IMR-90 (cell line): ENCODE measurements around the gene PRCD. TPM values are rescaled to one million over a fixed set of nuclear protein-coding genes. Genes with fewer than 3 reads are reported as not detected.

ENCODE experiments used
- ATAC-seq: fragments of 200-7000 bp; cut with Tn5 transposase; 2 replicates; pipeline ENCODE4 v1.9.1; 2020; ENCODE audit warnings: low read depth, mild to moderate bottlenecking, moderate library complexity
- BruUV-seq: library from RNA; stranded (reverse); fragments of 400-500 nt; replicated peaks from 2 replicates; lab custom pipeline; 2021; lab: Mats Ljungman, UMichigan
- CTCF ChIA-PET: fragments of 300-600 bp; formaldehyde crosslinking; extraction: SDS; loops from one replicate; lab custom pipeline; 2021; ENCODE audit warnings: antibody characterized with exemption; lab: Yijun Ruan, JAX
- POLR2A ChIA-PET: fragments of 300-600 bp; sonication (Branson Sonifier 250); formaldehyde crosslinking; loops from one replicate; lab custom pipeline; 2022; ENCODE audit warnings: antibody characterized with exemption; ENCODE audit not compliant: unreplicated experiment; lab: Charles Lee
- DNase-seq: peaks from one replicate; pipeline ENCODE4 v3.0.0; 2013
- H2AFZ ChIP-seq: replicated peaks from 2 replicates; pipeline ENCODE3; 2013; ENCODE audit warnings: low read length, mild to moderate bottlenecking; ENCODE audit not compliant: poor library complexity
- H2AK5ac ChIP-seq: 2 replicates; pipeline ENCODE4 v1.6.1; 2013; ENCODE audit warnings: low read depth, low read length, inconsistent platforms
- H2AK9ac ChIP-seq: replicated peaks from 2 replicates; pipeline ENCODE3; 2013; ENCODE audit warnings: mild to moderate bottlenecking, low read depth, low read length, moderate library complexity; ENCODE audit not compliant: poor library complexity
- H2BK120ac ChIP-seq: 2 replicates; pipeline ENCODE4 v1.6.1; 2013; ENCODE audit warnings: low read depth, low read length, inconsistent platforms
- H2BK15ac ChIP-seq: 3 replicates; pipeline ENCODE4 v1.6.1; 2013; ENCODE audit warnings: low read depth, low read length, inconsistent platforms
- H2BK20ac ChIP-seq: 2 replicates; pipeline ENCODE4 v1.6.1; 2013; ENCODE audit warnings: low read depth, mild to moderate bottlenecking, inconsistent platforms, low read length, moderate library complexity
- H2BK5ac ChIP-seq: 2 replicates; pipeline ENCODE4 v1.6.1; 2013; ENCODE audit warnings: mild to moderate bottlenecking, low read depth, low read length, inconsistent platforms; ENCODE audit not compliant: poor library complexity, severe bottlenecking
- H3K14ac ChIP-seq: replicated peaks from 2 replicates; pipeline ENCODE4 v1.6.1; 2013; ENCODE audit warnings: low read depth, low read length, inconsistent platforms
- H3K18ac ChIP-seq: 2 replicates; pipeline ENCODE4 v1.6.1; 2013; ENCODE audit warnings: low read depth, low read length, control low read depth
- H3K23ac ChIP-seq: 2 replicates; pipeline ENCODE4 v1.6.1; 2013; ENCODE audit warnings: low read depth, low read length, inconsistent platforms
- H3K27ac ChIP-seq: 2 replicates; pipeline ENCODE4 v1.5.1; 2013; ENCODE audit warnings: mild to moderate bottlenecking, control low read depth, low read length; ENCODE audit not compliant: insufficient read depth
- H3K27me3 ChIP-seq: 2 replicates; pipeline ENCODE4 v1.6.1; 2013; ENCODE audit warnings: low read length; ENCODE audit not compliant: control insufficient read depth, insufficient read depth
- H3K36me3 ChIP-seq: 2 replicates; pipeline ENCODE4 v1.6.1; 2013; ENCODE audit warnings: low read length, mixed read lengths; ENCODE audit not compliant: control insufficient read depth, insufficient read depth
- H3K4ac ChIP-seq: 2 replicates; pipeline ENCODE4 v1.6.1; 2013; ENCODE audit warnings: low read depth, low read length, inconsistent platforms
- H3K4me1 ChIP-seq: 2 replicates; pipeline ENCODE4 v1.6.1; 2013; ENCODE audit warnings: low read length, mixed read lengths; ENCODE audit not compliant: control insufficient read depth, insufficient read depth
- H3K4me2 ChIP-seq: 2 replicates; pipeline ENCODE4 v1.6.1; 2013; ENCODE audit warnings: low read depth, mild to moderate bottlenecking, control low read depth, low read length, moderate library complexity
- H3K4me3 ChIP-seq: 2 replicates; pipeline ENCODE4 v1.5.1; 2013; ENCODE audit warnings: low read depth, mild to moderate bottlenecking, control low read depth, low read length, moderate library complexity; ENCODE audit not compliant: insufficient read depth
- H3K56ac ChIP-seq: 2 replicates; pipeline ENCODE4 v1.6.1; 2013; ENCODE audit warnings: low read length, inconsistent platforms; ENCODE audit not compliant: insufficient read depth; ENCODE audit errors: extremely low read depth
- H3K79me1 ChIP-seq, 2 experiments: 2 replicates each; pipeline ENCODE4 v1.6.1; 2013; ENCODE audit warnings: low read length in 2 of 2, inconsistent platforms in 1 of 2, low read depth in 1 of 2
- H3K9ac ChIP-seq: 2 replicates; pipeline ENCODE4 v1.6.1; 2013; ENCODE audit warnings: low read depth, low read length, control low read depth
- H3K9me1 ChIP-seq: 2 replicates; pipeline ENCODE4 v1.6.1; 2013; ENCODE audit warnings: low read length, inconsistent platforms; ENCODE audit not compliant: insufficient read depth
- H3K9me3 ChIP-seq: 2 replicates; pipeline ENCODE4 v1.6.1; 2013; ENCODE audit warnings: low read length; ENCODE audit not compliant: control insufficient read depth, insufficient read depth
- H4K20me1 ChIP-seq: 2 replicates; pipeline ENCODE4 v1.6.1; 2013; ENCODE audit warnings: low read length, inconsistent platforms; ENCODE audit not compliant: insufficient read depth
- H4K5ac ChIP-seq: 2 replicates; pipeline ENCODE4 v1.6.1; 2013; ENCODE audit warnings: mild to moderate bottlenecking, low read depth, low read length, control low read depth
- H4K8ac ChIP-seq, 2 experiments: 2 replicates each; pipeline ENCODE4 v1.6.1; 2013; ENCODE audit warnings: low read depth in 2 of 2, low read length in 2 of 2, control low read depth in 1 of 2, inconsistent platforms in 1 of 2
- H4K91ac ChIP-seq: 2 replicates; pipeline ENCODE4 v1.6.1; 2013; ENCODE audit warnings: low read depth, low read length, inconsistent platforms; ENCODE audit not compliant: insufficient read depth
- CEBPB ChIP-seq: IDR thresholded peaks from 2 replicates; pipeline ENCODE4 v1.6.1; 2012; ENCODE audit warnings: low read depth, low read length, improper control_type of control experiment
- NFE2L2 ChIP-seq: fragments of 150-350 bp; IDR thresholded peaks from 2 replicates; pipeline ENCODE4 v1.6.1; 2016; ENCODE audit warnings: low read depth, mild to moderate bottlenecking, low read length
- POLR2A ChIP-seq: IDR thresholded peaks from 2 replicates; pipeline ENCODE4 v1.6.1; 2012; ENCODE audit warnings: mild to moderate bottlenecking, low read depth, low read length
- RAD21 ChIP-seq: IDR thresholded peaks from 2 replicates; pipeline ENCODE4 v1.6.1; 2012; ENCODE audit warnings: low read length, improper control_type of control experiment
- RCOR1 ChIP-seq: IDR thresholded peaks from 2 replicates; pipeline ENCODE4 v1.6.1; 2012; ENCODE audit warnings: mild to moderate bottlenecking, low read length, improper control_type of control experiment; ENCODE audit not compliant: insufficient replicate concordance
- WGBS, 2 experiments: methylation state at CpG; one replicate each; pipeline versions ENCODE4 v1.1.5 to v1.1.7; 2013; ENCODE audit warnings: missing lambda C conversion rate in 2 of 2; ENCODE audit not compliant: insufficient read length in 1 of 2; ENCODE audit errors: extremely low coverage in 2 of 2; 5-methylcytosine and 5-hydroxymethylcytosine counted together
- dilution Hi-C: fragments of 300-500 bp; cut with HindIII; formaldehyde crosslinking; loops from one replicate; pipeline ENCODE4 v1.14.3; 2018; ENCODE audit warnings: low sequenced_read_pairs; ENCODE audit not compliant: unreplicated experiment
- in situ Hi-C: fragments of 300-500 bp; cut with MboI; formaldehyde crosslinking; loops from 3 replicates; pipeline ENCODE4 v1.14.3; 2019; ENCODE audit warnings: low sequenced_read_pairs, inconsistent platforms, mixed read lengths
- intact Hi-C: fragments of 100-400 bp; cut with micrococcal nuclease; formaldehyde crosslinking; loops from 2 replicates; pipeline ENCODE4 v1.10.0; 2022
- polyA plus RNA-seq, 3 experiments: library from polyadenylated mRNA; depleted of rRNA; stranded (reverse); fragments of >200 nt; gene quantifications; 2 replicates each; pipeline ENCODE4 v1.2.3, GENCODE V29; 2012; ENCODE audit warnings: low replicate concordance in 1 of 3
- total RNA-seq: library from RNA; depleted of rRNA; stranded (reverse); fragments of >200 nt; gene quantifications from 2 replicates; pipeline ENCODE4 v1.2.3, GENCODE V29; 2012

Gene PRCD
- total and polyA plus RNA-seq, 2 of the 4 experiments (the other 2 are of a cell fraction), result 0.32 TPM; not detected in 1

GRCh38 chr17:76551685-76552084 lies 11.8 kb downstream of the PRCD start:
- no peak for ATAC-seq
- H3K4me2 ChIP-seq, result no peak overlapping the region
- H3K18ac ChIP-seq, result peak overlapping the region; percentile 92
- H4K20me1 ChIP-seq, result peaks cover 5% of the 10 kb centered on the region; the same call in 1 of the 2 replicates
- intact Hi-C loops, result no loop called here
- H3K14ac ChIP-seq, result peak overlapping the region; percentile 97
- H3K27ac ChIP-seq, result peak overlapping the region; percentile 83; the same call in 1 of the 2 replicates
- H2BK120ac ChIP-seq, result peak overlapping the region; percentile 96
- TF ChIP-seq CEBPB, result no peak
- no peak for TF ChIP-seq NFE2L2
- TF ChIP-seq RCOR1, result no peak
- TF ChIP-seq POLR2A, result no peak
- no peak for TF ChIP-seq RAD21
- no peaks in the 10 kb centered on the region for H3K9me3 ChIP-seq
- H3K79me1 ChIP-seq, result peaks cover 3 to 16% of the 10 kb centered on the region in 2 experiments
- peak overlapping the region; percentile 91 for H4K91ac ChIP-seq
- H3K9me1 ChIP-seq, result peaks cover 12% of the 10 kb centered on the region
- ChIA-PET POLR2A (no interaction called here), CTCF (no interaction called here)
- dilution Hi-C loops, result no loop called here
- H2AK5ac ChIP-seq, result no peak overlapping the region; the same call in 1 of the 2 replicates
- H2AK9ac ChIP-seq, result peak overlapping the region; percentile 8
- 0 out of 3 replicates have a peak overlapping the region, but pooled peaks have one; percentile 53 for H2BK15ac ChIP-seq
- no peaks in the 10 kb centered on the region for H3K27me3 ChIP-seq
- no TSS peak for BruUV-seq
- no peak overlapping the region for H2AFZ ChIP-seq
- peak overlapping the region; percentile 77 for H4K5ac ChIP-seq
- no peak overlapping the region for H3K4me3 ChIP-seq
- H3K4me1 ChIP-seq, result peaks cover 13% of the 10 kb centered on the region
- in situ Hi-C loops, result no loop called here
- H3K9ac ChIP-seq, result no peak overlapping the region
- DNase-seq, result no peak
- H3K23ac ChIP-seq, result peak overlapping the region; percentile 86; the same call in 1 of the 2 replicates
- peak overlapping the region; percentile 39 to 94; a peak in 3 of 4 replicates for H4K8ac ChIP-seq
- H3K36me3 ChIP-seq, result no peaks in the 10 kb centered on the region
- peak overlapping the region; percentile 91; the same call in 1 of the 2 replicates for H3K4ac ChIP-seq
- H3K56ac ChIP-seq, result no peak overlapping the region
- WGBS, 2 experiments, result no CpG with 5 or more reads among the region's 4 CpGs
- peak overlapping the region; percentile 82 for H2BK5ac ChIP-seq
- peak overlapping the region; percentile 92 for H2BK20ac ChIP-seq
